Measurements from ENCODE around the gene MCMBP.
"Not testable (repeated sequence)": the region's sequence is repeated elsewhere in the genome, so short reads cannot be mapped to it uniquely, and the experiment has no call there.

Gene MCMBP

GRCh38 chr10:119872610-119872859 lies at the start of gene MCMBP:
Gene MCMBP (minus strand): TSS chr10:119872843. CDS start chr10:119872584, 259 bp downstream.
- no peak for DNase-seq (ENCODE audit: low spot score)

GRCh38 chr10:119919826-119920225 lies 47.2 kb upstream of the MCMBP start:
- DNase-seq (ENCODE audit: low spot score) = no peak

- DNase-seq (ENCODE audit: low spot score) = no peak
These were observed 46.6 kb upstream of the MCMBP start for GRCh38 chr10:119919271-119919670.

- DNase-seq (ENCODE audit: low spot score) = no peak
These were observed 45.1 kb upstream of the MCMBP start for GRCh38 chr10:119917777-119918176.

GRCh38 chr10:119910689-119911088 lies 38.0 kb upstream of the MCMBP start:
- DNase-seq (ENCODE audit: low spot score) = no peak

GRCh38 chr10:119908166-119908565 lies 35.5 kb upstream of the MCMBP start:
- no peak for DNase-seq (ENCODE audit: low spot score)

GRCh38 chr10:119907695-119908094 lies 35.1 kb upstream of the MCMBP start:
- not testable (repeated sequence) for DNase-seq (ENCODE audit: low spot score)

GRCh38 chr10:119903946-119904666 lies 31.5 kb upstream of the MCMBP start:
- DNase-seq (ENCODE audit: low spot score) = no peak

GRCh38 chr10:119898577-119898976 lies 25.9 kb upstream of the MCMBP start:
- DNase-seq (ENCODE audit: low spot score) = no peak

GRCh38 chr10:119896937-119897770 lies 24.5 kb upstream of the MCMBP start:
- peak; percentile 52 for DNase-seq (ENCODE audit: low spot score)

GRCh38 chr10:119896061-119896655 lies 23.5 kb upstream of the MCMBP start:
- DNase-seq (ENCODE audit: low spot score) = no peak

- DNase-seq (ENCODE audit: low spot score) = no peak
These were observed 21.3 kb upstream of the MCMBP start for GRCh38 chr10:119893845-119894427.

- DNase-seq (ENCODE audit: low spot score) = no peak
These were observed 20.4 kb upstream of the MCMBP start for GRCh38 chr10:119893074-119893473.

GRCh38 chr10:119892188-119893065 lies 19.8 kb upstream of the MCMBP start, which contains the start of gene SEC23IP:
Gene SEC23IP (plus strand): TSS chr10:119892730. CDS start chr10:119892783, 53 bp downstream.
- DNase-seq (ENCODE audit: low spot score) = peak; percentile 97

- DNase-seq (ENCODE audit: low spot score) = not testable (repeated sequence)
These were observed 19.2 kb upstream of the MCMBP start for GRCh38 chr10:119891849-119892187.

GRCh38 chr10:119890307-119890706 lies 17.7 kb upstream of the MCMBP start:
- DNase-seq (ENCODE audit: low spot score) = not testable (repeated sequence)

GRCh38 chr10:119889201-119889600 lies 16.6 kb upstream of the MCMBP start:
- DNase-seq (ENCODE audit: low spot score) = not testable (repeated sequence)

GRCh38 chr10:119888715-119889114 lies 16.1 kb upstream of the MCMBP start:
- DNase-seq (ENCODE audit: low spot score) = not testable (repeated sequence)

- not testable (repeated sequence) for DNase-seq (ENCODE audit: low spot score)
These were observed 13.4 kb upstream of the MCMBP start for GRCh38 chr10:119886070-119886469.

- DNase-seq (ENCODE audit: low spot score) = not testable (repeated sequence)
These were observed 11.4 kb upstream of the MCMBP start for GRCh38 chr10:119883901-119884611.

GRCh38 chr10:119878524-119878923 lies 5.9 kb upstream of the MCMBP start:
- no peak for DNase-seq (ENCODE audit: low spot score)
